OCI-M2 (cell line): Measurements from ENCODE around the gene RFPL3.
"Not testable (repeated sequence)": the region's sequence is repeated elsewhere in the genome, so short reads cannot be mapped to it uniquely, and the experiment has no call there.

Source experiments
- DNase-seq: peaks from one replicate; lab custom pipeline; 2025; ENCODE audit not compliant: unreplicated experiment; lab: John Stamatoyannopoulos, UW

Gene RFPL3

GRCh38 chr22:32352681-32353080 lies 5.0 kb upstream of the RFPL3 start:
- no peak for DNase-seq

DNA sequence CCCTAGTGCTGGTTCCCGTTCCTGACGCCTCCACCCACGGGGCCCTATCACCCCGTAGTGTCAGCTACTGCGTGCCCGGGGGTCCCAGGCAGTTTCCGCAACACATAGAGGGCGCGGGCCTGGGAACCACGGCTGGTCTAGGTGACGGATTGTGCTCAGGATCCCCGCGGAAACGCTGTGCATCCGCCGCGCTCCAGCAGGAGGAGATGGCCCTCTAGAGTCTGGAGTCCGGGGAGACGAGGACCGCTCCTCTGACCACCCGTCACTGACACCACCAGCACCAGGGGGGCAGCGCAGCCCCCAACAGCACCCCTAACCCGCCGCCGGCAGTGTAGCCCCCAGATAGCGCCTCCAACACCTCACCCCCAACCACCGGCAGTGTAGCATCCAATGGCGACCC lies 4.4 kb upstream of the RFPL3 start:
- no peak for DNase-seq

DNA sequence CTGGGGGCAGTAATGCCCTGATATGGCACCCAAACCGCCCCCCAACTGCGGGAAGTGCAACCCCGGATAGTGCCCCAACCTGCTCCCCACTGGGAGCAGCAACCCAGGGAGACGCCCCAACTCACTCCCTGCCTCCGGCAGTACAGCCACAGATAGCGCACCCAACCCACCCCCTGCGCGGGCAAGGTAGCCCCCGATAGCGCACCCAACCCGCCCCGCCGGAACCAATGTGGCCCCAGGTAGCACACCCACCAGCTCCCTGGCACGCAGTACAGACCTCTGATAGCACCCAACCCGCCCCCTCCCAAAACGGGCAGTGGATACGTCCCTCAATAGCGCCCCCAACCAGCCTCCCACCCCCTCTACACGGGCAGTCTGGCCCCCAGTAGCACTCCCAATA lies 3.8 kb upstream of the RFPL3 start:
- no peak for DNase-seq

DNA sequence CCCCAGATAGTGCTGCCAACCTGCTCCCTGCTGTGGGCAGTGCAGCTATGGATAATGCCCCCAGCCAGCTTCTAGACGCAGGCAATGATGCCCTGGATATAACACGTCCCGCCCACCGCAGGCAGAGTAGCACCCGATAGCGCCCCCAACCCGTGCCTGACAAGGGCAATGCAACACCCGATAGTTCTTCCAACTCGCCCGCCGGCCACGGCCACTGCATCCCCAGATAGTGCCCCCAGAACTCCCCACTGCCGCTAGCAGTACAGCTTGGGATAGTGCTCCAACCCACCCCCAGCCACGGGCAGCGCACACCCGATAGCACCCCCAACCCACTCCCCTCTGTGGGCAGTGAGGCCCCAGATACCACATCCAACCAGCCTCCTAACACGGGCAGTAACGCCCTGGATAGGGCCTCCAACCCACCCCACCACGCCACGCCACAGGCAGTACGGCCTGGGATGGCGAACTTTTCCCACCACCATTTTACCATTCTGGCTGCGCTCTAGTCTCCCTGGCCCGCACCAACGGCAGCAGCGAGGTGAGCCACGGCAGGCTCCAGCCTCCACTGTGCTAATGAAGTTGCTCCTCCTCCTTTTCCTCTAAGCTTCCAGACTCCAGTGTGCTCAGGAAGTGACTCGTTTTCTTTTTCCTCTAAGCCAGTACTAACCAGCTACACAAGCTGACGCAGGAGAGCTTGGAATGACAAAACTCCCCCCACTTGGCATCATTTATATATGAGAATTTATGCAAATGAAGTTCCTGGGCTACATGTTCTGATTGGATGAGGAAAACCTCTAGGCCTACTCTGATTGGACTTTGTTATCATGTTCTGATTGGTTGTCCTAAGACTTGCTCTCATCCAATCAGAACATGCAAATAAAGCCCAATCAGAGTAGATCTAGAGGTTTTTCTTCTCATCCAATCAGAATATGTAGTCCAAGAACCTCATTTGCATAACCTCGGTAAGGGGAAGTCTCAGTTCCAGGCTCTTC lies 3.0 kb upstream of the RFPL3 start:
- DNase-seq = no peak

- DNase-seq = no peak
Measured at GRCh38 chr22:32355760-32356159, 1.9 kb upstream of the RFPL3 start.

DNA sequence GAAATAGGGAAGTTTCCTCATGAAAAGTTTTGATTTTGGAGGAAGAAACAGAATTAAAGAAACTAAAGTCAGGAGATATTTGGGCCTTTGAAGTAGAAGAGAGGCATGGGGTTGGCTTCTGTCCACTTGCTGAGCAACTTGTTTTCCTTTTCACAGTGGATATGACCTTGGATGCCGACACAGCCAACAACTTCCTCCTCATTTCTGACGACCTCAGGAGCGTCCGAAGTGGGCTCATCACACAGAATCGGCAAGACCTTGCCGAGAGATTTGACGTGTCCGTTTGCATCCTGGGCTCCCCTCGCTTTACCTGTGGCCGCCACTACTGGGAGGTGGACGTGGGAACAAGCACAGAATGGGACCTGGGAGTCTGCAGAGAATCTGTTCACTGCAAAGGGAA lies 2.4 kb downstream of the RFPL3 start:
- not testable (repeated sequence) for DNase-seq

DNA sequence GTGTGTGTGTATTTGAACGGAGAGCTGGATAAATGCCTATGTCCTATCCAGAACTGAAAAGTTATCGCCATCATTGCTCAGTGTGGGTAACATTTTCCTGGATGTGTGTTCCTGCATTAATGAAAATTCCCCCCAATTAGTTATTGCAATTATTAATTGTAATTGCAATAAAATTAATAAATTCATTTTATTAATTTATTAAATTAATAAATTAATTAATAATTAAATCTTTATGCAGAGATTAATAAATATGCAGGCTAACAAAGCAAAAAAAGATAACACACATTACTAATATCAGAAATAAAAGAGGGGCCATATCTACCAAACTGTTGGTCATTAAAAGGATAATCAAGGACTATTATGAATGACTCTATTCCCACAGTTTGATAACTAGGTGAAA lies 3.6 kb downstream of the RFPL3 start:
- no peak for DNase-seq

- DNase-seq = no peak
Measured at GRCh38 chr22:32364210-32364609, 6.5 kb downstream of the RFPL3 start.

DNA sequence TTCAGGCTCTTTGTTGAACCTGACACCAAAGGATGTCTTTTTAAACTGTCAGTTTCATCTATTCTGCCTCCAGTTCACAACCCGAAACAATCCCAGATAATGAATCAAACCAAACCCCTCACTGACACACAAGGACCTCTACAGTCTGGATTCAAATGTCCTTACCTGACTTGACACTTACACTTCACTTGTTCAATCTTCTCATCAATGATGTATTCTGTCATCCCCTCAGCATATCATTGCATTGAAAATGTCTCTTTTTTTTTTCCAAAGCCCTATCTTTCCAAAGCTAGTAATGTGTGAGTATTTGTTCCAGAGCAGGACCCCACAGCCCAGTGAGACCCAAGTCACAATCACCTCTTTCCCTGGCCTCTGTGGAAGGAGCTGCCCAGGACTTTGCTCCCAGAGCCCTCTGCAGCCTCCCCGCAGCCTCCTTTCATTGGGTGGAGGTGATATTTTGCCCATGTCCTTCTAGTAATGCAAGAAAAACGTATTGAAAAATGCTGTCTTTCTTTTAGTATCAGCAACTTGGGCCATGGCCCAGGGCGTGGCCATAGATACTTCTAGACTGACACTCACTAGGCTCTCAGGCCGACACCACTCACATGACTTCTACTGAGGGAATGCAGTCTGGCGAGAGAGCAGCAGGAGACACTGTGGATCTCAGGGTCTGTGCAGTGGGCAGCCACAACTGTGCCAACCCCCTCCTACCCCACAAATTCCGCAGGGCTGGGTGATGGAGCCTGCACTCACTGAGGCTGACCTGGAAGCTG lies 18.2 kb downstream of the RFPL3 start:
- no peak for DNase-seq

DNA sequence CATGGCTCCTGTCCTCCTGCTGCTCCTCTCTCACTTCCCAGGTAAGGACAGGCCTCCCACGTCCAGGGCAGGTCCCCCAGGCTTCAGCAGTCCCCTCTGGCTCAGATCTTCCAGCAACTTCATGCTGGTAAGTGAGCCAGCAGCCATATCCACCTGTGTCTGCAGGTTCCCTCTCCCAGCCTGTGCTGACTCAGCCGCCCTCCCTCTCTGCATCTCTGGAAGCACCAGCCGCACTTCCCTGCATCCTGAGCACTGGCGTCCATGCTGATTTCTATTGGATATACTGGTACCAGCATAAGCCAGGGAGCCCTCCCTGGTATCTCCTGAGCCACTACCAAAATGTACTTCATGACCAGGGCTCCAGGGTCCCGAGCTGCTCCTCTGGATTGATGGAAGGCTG lies 19.0 kb downstream of the RFPL3 start:
- no peak for DNase-seq

DNA sequence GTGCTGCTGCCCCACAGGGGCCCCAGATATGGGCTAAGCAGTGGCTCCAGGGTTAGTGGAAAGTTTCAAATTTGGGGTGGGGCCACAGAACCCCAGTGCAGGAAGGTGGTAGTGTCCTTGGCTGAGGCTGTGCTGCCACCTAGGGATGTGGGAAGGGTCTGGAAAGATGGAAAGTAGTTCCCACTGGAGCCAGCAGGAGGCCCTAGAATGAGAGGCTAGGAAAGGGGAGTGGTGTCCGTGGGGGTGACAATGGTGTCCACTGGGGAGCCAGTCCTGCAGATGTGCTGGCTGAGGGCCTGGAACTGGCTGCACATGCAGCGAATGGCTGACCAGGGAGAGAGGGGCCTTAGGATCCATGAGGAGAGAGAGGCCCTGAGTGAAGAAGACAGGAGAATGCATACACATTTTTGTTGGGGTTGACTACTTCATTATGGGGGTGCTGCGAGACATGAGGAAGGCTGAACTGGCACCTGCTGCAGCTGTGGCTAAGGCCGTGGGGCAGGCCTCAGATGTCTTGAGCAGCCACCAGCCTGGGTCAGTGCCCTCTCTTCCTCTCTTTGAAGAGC lies 21.1 kb downstream of the RFPL3 start:
- no peak for DNase-seq

DNA sequence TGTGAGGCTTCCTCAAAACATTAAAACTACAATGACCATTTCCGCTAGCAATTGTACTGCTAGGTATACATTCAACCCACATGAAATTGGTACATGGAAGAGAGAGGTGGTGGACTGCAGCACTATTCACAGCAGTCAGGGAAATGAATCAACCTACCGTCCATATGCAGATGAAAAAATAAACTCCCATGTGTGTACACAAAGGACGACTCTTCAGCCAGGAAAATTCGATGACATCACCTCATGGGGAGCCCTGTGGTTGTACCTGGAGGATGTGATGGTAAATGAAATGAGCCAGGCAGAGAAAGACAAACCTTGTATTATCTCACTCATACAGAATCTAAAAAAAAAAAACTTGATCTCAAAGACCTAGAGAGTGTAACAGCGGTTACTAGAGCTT lies 23.3 kb downstream of the RFPL3 start:
- no peak for DNase-seq

DNA sequence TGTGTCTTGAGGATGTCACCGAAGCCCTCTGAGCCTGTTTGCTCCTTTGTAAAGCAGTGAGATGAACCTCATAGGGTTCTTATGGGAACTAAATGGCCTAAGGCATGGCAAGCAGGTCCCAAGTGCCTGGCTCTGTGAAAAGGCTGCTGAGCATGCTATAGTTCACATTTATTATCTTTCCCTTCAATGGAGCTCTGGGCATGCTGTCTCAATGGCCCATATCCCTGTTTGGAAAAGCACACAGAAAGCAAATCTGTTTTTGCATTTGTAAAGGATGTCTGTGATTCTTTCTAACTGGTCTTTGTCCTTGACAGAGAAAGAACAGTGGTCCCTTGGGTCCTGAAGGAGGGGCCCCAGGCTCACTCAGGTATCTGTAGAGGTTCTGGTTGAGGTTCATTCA lies 28.0 kb downstream of the RFPL3 start:
- no peak for DNase-seq

- DNase-seq = no peak
Measured at GRCh38 chr22:32389685-32390084, 32.0 kb downstream of the RFPL3 start.

DNA sequence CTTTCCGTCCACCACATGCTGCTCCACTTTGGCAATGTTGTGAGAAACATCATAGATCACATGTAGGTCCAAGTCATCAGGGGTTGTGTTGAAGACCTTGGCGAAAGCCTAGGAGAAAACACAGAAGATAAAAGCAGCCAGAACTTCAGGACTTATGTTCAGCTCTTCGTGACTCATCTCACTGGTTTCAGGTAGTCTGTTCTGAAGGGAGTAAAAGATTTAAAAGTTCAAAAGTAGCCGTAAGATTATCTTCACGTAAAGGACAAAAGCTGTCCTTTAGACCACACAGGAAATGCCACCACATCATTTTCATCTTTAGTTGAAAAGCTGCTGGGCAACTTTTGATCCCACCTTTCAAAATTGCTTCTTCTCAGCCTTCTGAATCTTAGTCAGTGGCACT lies 37.4 kb downstream of the RFPL3 start:
- no peak for DNase-seq

DNA sequence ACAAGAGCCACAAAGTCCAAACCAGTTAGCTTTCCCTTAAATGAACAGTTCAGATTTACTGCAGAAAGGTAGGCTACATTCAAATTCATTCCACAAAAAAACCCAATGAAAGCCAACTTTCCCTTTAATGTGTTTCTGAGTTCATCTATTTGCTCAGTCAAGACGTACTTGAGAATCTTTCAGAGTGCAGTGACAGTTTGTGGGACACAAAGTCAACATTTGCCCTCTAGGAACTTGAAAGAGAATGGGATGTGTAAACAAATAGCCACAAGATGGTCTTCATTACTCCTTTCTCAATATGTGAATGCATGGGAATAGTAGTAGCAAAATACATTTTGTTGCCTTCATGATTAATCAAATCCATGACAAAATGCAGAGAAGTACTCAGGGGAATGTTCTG lies 38.6 kb downstream of the RFPL3 start:
- DNase-seq = no peak

GRCh38 chr22:32396746-32397145 lies 39.1 kb downstream of the RFPL3 start:
- DNase-seq = no peak

- no peak for DNase-seq
Measured at GRCh38 chr22:32401486-32401885, 43.8 kb downstream of the RFPL3 start.

DNA sequence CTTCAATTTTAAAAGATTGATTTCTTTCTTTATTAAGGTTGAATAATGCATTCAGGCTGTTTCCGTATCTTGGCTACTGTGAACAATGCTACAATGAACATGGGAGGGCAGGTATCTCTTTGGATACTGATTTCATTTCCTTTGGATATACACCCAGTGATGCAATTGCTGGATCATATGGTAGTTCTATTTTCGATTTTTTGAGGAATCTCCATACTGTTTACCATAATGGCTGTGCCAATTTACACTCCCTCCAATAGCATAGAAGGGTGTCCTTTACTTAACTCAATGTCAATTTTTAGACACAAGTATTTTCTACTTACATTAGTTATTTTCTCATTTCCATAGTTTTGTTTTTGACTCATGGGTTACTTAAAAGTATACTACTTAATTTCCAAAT lies 46.4 kb downstream of the RFPL3 start:
- DNase-seq = no peak

- no peak for DNase-seq
Measured at GRCh38 chr22:32407312-32407711, 49.6 kb downstream of the RFPL3 start.

- DNase-seq = no peak
Measured at GRCh38 chr22:32407936-32408335, 50.3 kb downstream of the RFPL3 start.

- no peak for DNase-seq
Measured at GRCh38 chr22:32409977-32410376, 52.3 kb downstream of the RFPL3 start.
